ENCODE results near the gene NTN4.

The NTN4 gene

GRCh38 chr12:95763809-95764253, 26.7 kb downstream of the NTN4 start:
- Histone ChIP-seq H3K9me3 (ENCODE audit: control extremely low read depth in 1 of 5, control insufficient read depth in 4 of 5, insufficient read depth in 2 of 5, low read depth in 1 of 5, low read length in 4 of 5) (peaks cover 0 to 2% (median 0%) of the 10 kb centered on the region in 5 experiments), H3K4me1 (ENCODE audit: control extremely low read depth in 1 of 4, control insufficient read depth in 4 of 4, insufficient read depth in 4 of 4, low read length in 3 of 4) (no peaks in the 10 kb centered on the region), H3K4me3 (ENCODE audit: control insufficient read depth in 1 of 7, extremely low read depth in 1 of 7, insufficient read depth in 4 of 7, low read depth in 2 of 7, low read length in 6 of 7) (no peak overlapping the region), H3K27ac (ENCODE audit: insufficient read depth in 1 of 2, low read depth in 1 of 2, low read length in 2 of 2, poor library complexity in 1 of 2, severe bottlenecking in 2 of 2) (no peak overlapping the region), H3K36me3 (ENCODE audit: control insufficient read depth in 4 of 4, insufficient read depth in 4 of 4, low read length in 3 of 4) (no peaks in the 10 kb centered on the region), H3K27me3 (replicated peaks in 2 of 5; ENCODE audit: control insufficient read depth in 4 of 5, insufficient read depth in 5 of 5, low read length in 4 of 5) (peaks cover 0 to 27% (median 4%) of the 10 kb centered on the region in 5 experiments)
- POLR2A ChIA-PET = no interaction called here
- CTCF ChIA-PET = no interaction called here
- peak in 2 of 3 donors; percentile 11 to 23 for DNase-seq

- Histone ChIP-seq H3K36me3 (ENCODE audit: control insufficient read depth in 4 of 4, insufficient read depth in 4 of 4, low read length in 3 of 4) (no peaks in the 10 kb centered on the region), H3K4me1 (ENCODE audit: control extremely low read depth in 1 of 4, control insufficient read depth in 4 of 4, insufficient read depth in 4 of 4, low read length in 3 of 4) (no peaks in the 10 kb centered on the region), H3K27me3 (replicated peaks in 2 of 5; ENCODE audit: control insufficient read depth in 4 of 5, insufficient read depth in 5 of 5, low read length in 4 of 5) (peaks cover 0 to 13% (median 2%) of the 10 kb centered on the region in 5 experiments), H3K4me3 (ENCODE audit: control insufficient read depth in 1 of 7, extremely low read depth in 1 of 7, insufficient read depth in 4 of 7, low read depth in 2 of 7, low read length in 6 of 7) (no peak overlapping the region), H3K9me3 (ENCODE audit: control extremely low read depth in 1 of 5, control insufficient read depth in 4 of 5, insufficient read depth in 2 of 5, low read depth in 1 of 5, low read length in 4 of 5) (peaks cover 0 to 2% (median 0%) of the 10 kb centered on the region in 5 experiments), H3K27ac (ENCODE audit: insufficient read depth in 1 of 2, low read depth in 1 of 2, low read length in 2 of 2, poor library complexity in 1 of 2, severe bottlenecking in 2 of 2) (no peak overlapping the region)
- WGBS (ENCODE audit: insufficient coverage) = 100% methylated on average over 1 of the region's 3 CpGs
- no peak for DNase-seq
- ChIA-PET CTCF (no interaction called here), POLR2A (no interaction called here)
These were observed 28.3 kb downstream of the NTN4 start for GRCh38 chr12:95762123-95762785.

GRCh38 chr12:95760371-95760770, 30.2 kb downstream of the NTN4 start:
- ChIA-PET CTCF (no interaction called here), POLR2A (no interaction called here)
- no peak overlapping the region for H3K27ac ChIP-seq (ENCODE audit: insufficient read depth in 1 of 2, low read depth in 1 of 2, low read length in 2 of 2, poor library complexity in 1 of 2, severe bottlenecking in 2 of 2)
- peaks cover 0 to 2% (median 0%) of the 10 kb centered on the region in 5 experiments for H3K9me3 ChIP-seq (ENCODE audit: control extremely low read depth in 1 of 5, control insufficient read depth in 4 of 5, insufficient read depth in 2 of 5, low read depth in 1 of 5, low read length in 4 of 5)
- no peak for DNase-seq
- H3K27me3 ChIP-seq (replicated peaks in 2 of 5; ENCODE audit: control insufficient read depth in 4 of 5, insufficient read depth in 5 of 5, low read length in 4 of 5) = peaks cover 0 to 6% (median 0%) of the 10 kb centered on the region in 5 experiments
- H3K36me3 ChIP-seq (ENCODE audit: control insufficient read depth in 4 of 4, insufficient read depth in 4 of 4, low read length in 3 of 4) = no peaks in the 10 kb centered on the region
- no peak overlapping the region for H3K4me3 ChIP-seq (ENCODE audit: control insufficient read depth in 1 of 7, extremely low read depth in 1 of 7, insufficient read depth in 4 of 7, low read depth in 2 of 7, low read length in 6 of 7)
- WGBS (ENCODE audit: insufficient coverage) = 100% methylated on average over 1 of the region's 3 CpGs
- H3K4me1 ChIP-seq (ENCODE audit: control extremely low read depth in 1 of 4, control insufficient read depth in 4 of 4, insufficient read depth in 4 of 4, low read length in 3 of 4) = no peaks in the 10 kb centered on the region

GRCh38 chr12:95759718-95760117, 30.8 kb downstream of the NTN4 start:
- Histone ChIP-seq H3K4me3 (ENCODE audit: control insufficient read depth in 1 of 7, extremely low read depth in 1 of 7, insufficient read depth in 4 of 7, low read depth in 2 of 7, low read length in 6 of 7) (no peak overlapping the region), H3K27me3 (replicated peaks in 2 of 5; ENCODE audit: control insufficient read depth in 4 of 5, insufficient read depth in 5 of 5, low read length in 4 of 5) (peaks cover 0 to 6% (median 0%) of the 10 kb centered on the region in 5 experiments), H3K36me3 (ENCODE audit: control insufficient read depth in 4 of 4, insufficient read depth in 4 of 4, low read length in 3 of 4) (no peaks in the 10 kb centered on the region), H3K4me1 (ENCODE audit: control extremely low read depth in 1 of 4, control insufficient read depth in 4 of 4, insufficient read depth in 4 of 4, low read length in 3 of 4) (no peaks in the 10 kb centered on the region), H3K27ac (ENCODE audit: insufficient read depth in 1 of 2, low read depth in 1 of 2, low read length in 2 of 2, poor library complexity in 1 of 2, severe bottlenecking in 2 of 2) (no peak overlapping the region), H3K9me3 (ENCODE audit: control extremely low read depth in 1 of 5, control insufficient read depth in 4 of 5, insufficient read depth in 2 of 5, low read depth in 1 of 5, low read length in 4 of 5) (peaks cover 0 to 2% (median 0%) of the 10 kb centered on the region in 5 experiments)
- POLR2A ChIA-PET = no interaction called here
- DNase-seq = no peak
- CTCF ChIA-PET = no interaction called here
- WGBS (ENCODE audit: insufficient coverage) = no CpG with 5 or more reads among the region's 1 CpG

GRCh38 chr12:95759039-95759438, 31.5 kb downstream of the NTN4 start:
- H3K36me3 ChIP-seq (ENCODE audit: control insufficient read depth in 4 of 4, insufficient read depth in 4 of 4, low read length in 3 of 4) = no peaks in the 10 kb centered on the region
- DNase-seq = no peak
- peaks cover 0 to 5% (median 0%) of the 10 kb centered on the region in 5 experiments for H3K27me3 ChIP-seq (replicated peaks in 2 of 5; ENCODE audit: control insufficient read depth in 4 of 5, insufficient read depth in 5 of 5, low read length in 4 of 5)
- no peak overlapping the region for H3K27ac ChIP-seq (ENCODE audit: insufficient read depth in 1 of 2, low read depth in 1 of 2, low read length in 2 of 2, poor library complexity in 1 of 2, severe bottlenecking in 2 of 2)
- H3K9me3 ChIP-seq (ENCODE audit: control extremely low read depth in 1 of 5, control insufficient read depth in 4 of 5, insufficient read depth in 2 of 5, low read depth in 1 of 5, low read length in 4 of 5) = peaks cover 0 to 2% (median 0%) of the 10 kb centered on the region in 5 experiments
- WGBS (ENCODE audit: insufficient coverage) = 100% methylated on average over 1 of the region's 3 CpGs
- ChIA-PET POLR2A (no interaction called here), CTCF (no interaction called here)
- no peaks in the 10 kb centered on the region for H3K4me1 ChIP-seq (ENCODE audit: control extremely low read depth in 1 of 4, control insufficient read depth in 4 of 4, insufficient read depth in 4 of 4, low read length in 3 of 4)
- H3K4me3 ChIP-seq (ENCODE audit: control insufficient read depth in 1 of 7, extremely low read depth in 1 of 7, insufficient read depth in 4 of 7, low read depth in 2 of 7, low read length in 6 of 7) = no peak overlapping the region

- POLR2A ChIA-PET = no interaction called here
These were observed 34.2 kb downstream of the NTN4 start for GRCh38 chr12:95756362-95756761.

GRCh38 chr12:95755261-95755865, 35.2 kb downstream of the NTN4 start:
- H3K36me3 ChIP-seq (ENCODE audit: control insufficient read depth in 4 of 4, insufficient read depth in 4 of 4, low read length in 3 of 4) = no peaks in the 10 kb centered on the region
- no peak overlapping the region for H3K27ac ChIP-seq (ENCODE audit: insufficient read depth in 1 of 2, low read depth in 1 of 2, low read length in 2 of 2, poor library complexity in 1 of 2, severe bottlenecking in 2 of 2)
- ChIA-PET CTCF (no interaction called here), POLR2A (no interaction called here)
- WGBS (ENCODE audit: insufficient coverage) = 93% methylated on average over 3 of the region's 6 CpGs
- peaks cover 0 to 2% (median 0%) of the 10 kb centered on the region in 5 experiments for H3K9me3 ChIP-seq (ENCODE audit: control extremely low read depth in 1 of 5, control insufficient read depth in 4 of 5, insufficient read depth in 2 of 5, low read depth in 1 of 5, low read length in 4 of 5)
- no peaks in the 10 kb centered on the region for H3K4me1 ChIP-seq (ENCODE audit: control extremely low read depth in 1 of 4, control insufficient read depth in 4 of 4, insufficient read depth in 4 of 4, low read length in 3 of 4)
- no peaks in the 10 kb centered on the region for H3K27me3 ChIP-seq (replicated peaks in 2 of 5; ENCODE audit: control insufficient read depth in 4 of 5, insufficient read depth in 5 of 5, low read length in 4 of 5)
- H3K4me3 ChIP-seq (ENCODE audit: control insufficient read depth in 1 of 7, extremely low read depth in 1 of 7, insufficient read depth in 4 of 7, low read depth in 2 of 7, low read length in 6 of 7) = no peak overlapping the region
- DNase-seq = no peak

More at GRCh38 chr12:95756362-95756761, 34.2 kb downstream of the NTN4 start:
- CTCF ChIA-PET = no interaction called here
- H3K4me3 ChIP-seq (ENCODE audit: control insufficient read depth in 1 of 7, extremely low read depth in 1 of 7, insufficient read depth in 4 of 7, low read depth in 2 of 7, low read length in 6 of 7) = no peak overlapping the region
- H3K27me3 ChIP-seq (replicated peaks in 2 of 5; ENCODE audit: control insufficient read depth in 4 of 5, insufficient read depth in 5 of 5, low read length in 4 of 5) = no peaks in the 10 kb centered on the region
- peaks cover 0 to 2% (median 0%) of the 10 kb centered on the region in 5 experiments for H3K9me3 ChIP-seq (ENCODE audit: control extremely low read depth in 1 of 5, control insufficient read depth in 4 of 5, insufficient read depth in 2 of 5, low read depth in 1 of 5, low read length in 4 of 5)
- DNase-seq = no peak
- H3K36me3 ChIP-seq (ENCODE audit: control insufficient read depth in 4 of 4, insufficient read depth in 4 of 4, low read length in 3 of 4) = no peaks in the 10 kb centered on the region
- H3K27ac ChIP-seq (ENCODE audit: insufficient read depth in 1 of 2, low read depth in 1 of 2, low read length in 2 of 2, poor library complexity in 1 of 2, severe bottlenecking in 2 of 2) = no peak overlapping the region
- no peaks in the 10 kb centered on the region for H3K4me1 ChIP-seq (ENCODE audit: control extremely low read depth in 1 of 4, control insufficient read depth in 4 of 4, insufficient read depth in 4 of 4, low read length in 3 of 4)
- 77% methylated on average over 5 of the region's 5 CpGs for WGBS (ENCODE audit: insufficient coverage)
